H1 (cell line): ENCODE measurements around the gene SPC24. TPM values are rescaled to one million over a fixed set of nuclear protein-coding genes. Genes with fewer than 3 reads are reported as not detected.
A peak's percentile ranks its signal among the peaks of the same experiment; 100 is the strongest.

Experiments used
- CTCF ChIA-PET: fragments of 300-600 bp; sonication (Branson Sonifier 250); formaldehyde crosslinking; loops from one replicate; lab custom pipeline; 2021; ENCODE audit not compliant: partially characterized antibody; lab: Charles Lee
- POLR2A ChIA-PET: fragments of 300-600 bp; sonication (Branson Sonifier 250); formaldehyde crosslinking; loops from one replicate; lab custom pipeline; 2021; ENCODE audit warnings: inconsistent platforms; ENCODE audit not compliant: partially characterized antibody; lab: Charles Lee
- DNase-seq, 2 experiments: peaks; one replicate each; pipeline versions ENCODE4 v3.0.0 to v3.0.0-alpha.2; 2010 to 2022; ENCODE audit warnings: low spot score in 2 of 2, low read depth in 1 of 2, mixed read lengths in 1 of 2
- FAIRE-seq: peaks from 2 replicates; lab custom pipeline; 2011; peaks lifted over from hg19 to GRCh38; lab: Jason Lieb, UNC
- H2AFZ ChIP-seq: 2 replicates; pipeline ENCODE4 v1.8.1; 2012; ENCODE audit warnings: low read length, inconsistent platforms
- H2AK5ac ChIP-seq: 2 replicates; pipeline ENCODE4 v1.6.1; 2013; ENCODE audit warnings: low read depth, low read length
- H2BK120ac ChIP-seq: replicated peaks from 2 replicates; pipeline ENCODE3; 2013; ENCODE audit warnings: low read depth, low read length, inconsistent platforms
- H2BK12ac ChIP-seq: 2 replicates; pipeline ENCODE4 v1.6.1; 2013; ENCODE audit warnings: low read depth, low read length
- H2BK15ac ChIP-seq: 2 replicates; pipeline ENCODE4 v1.6.1; 2013; ENCODE audit warnings: low read length
- H2BK20ac ChIP-seq: 2 replicates; pipeline ENCODE4 v1.6.1; 2013; ENCODE audit warnings: low read length
- H2BK5ac ChIP-seq: 2 replicates; pipeline ENCODE4 v1.6.1; 2013; ENCODE audit warnings: low read depth, low read length
- H3K14ac ChIP-seq: 2 replicates; pipeline ENCODE4 v1.6.1; 2013; ENCODE audit warnings: inconsistent platforms; ENCODE audit not compliant: insufficient read length
- H3K18ac ChIP-seq: 2 replicates; pipeline ENCODE4 v1.6.1; 2013; ENCODE audit warnings: low read length; ENCODE audit errors: extremely low read depth
- H3K23ac ChIP-seq: 2 replicates; pipeline ENCODE4 v1.6.1; 2013; ENCODE audit warnings: inconsistent platforms; ENCODE audit not compliant: insufficient read length
- H3K23me2 ChIP-seq: 2 replicates; pipeline ENCODE4 v1.6.1; 2013; ENCODE audit warnings: low read depth, low read length
- H3K27ac ChIP-seq: 2 replicates; pipeline ENCODE4 v1.6.1; 2011; ENCODE audit warnings: low read depth, low read length, inconsistent platforms
- H3K27me3 ChIP-seq, 4 experiments: replicated peaks in 1 of 4; 1 replicate in 1 of 4; 2 replicates in 3 of 4; pipeline versions ENCODE4 v1.6.1 to v1.8.1; 2011 to 2013; ENCODE audit warnings: low read length in 3 of 4, mild to moderate bottlenecking in 3 of 4, inconsistent platforms in 2 of 4, mixed read lengths in 2 of 4, moderate library complexity in 1 of 4; ENCODE audit not compliant: control insufficient read depth in 3 of 4, insufficient read depth in 3 of 4; ENCODE audit errors: extremely low read depth in 1 of 4
- H3K36me3 ChIP-seq, 4 experiments: 2 replicates each; pipeline versions ENCODE4 v1.6.1 to v1.8.1; 2011 to 2013; ENCODE audit warnings: mild to moderate bottlenecking in 4 of 4, low read length in 3 of 4, moderate library complexity in 2 of 4, control low read depth in 1 of 4, inconsistent platforms in 1 of 4; ENCODE audit not compliant: insufficient read depth in 4 of 4, control insufficient read depth in 2 of 4
- H3K4ac ChIP-seq: replicated peaks from 2 replicates; pipeline ENCODE3; 2013; ENCODE audit warnings: low read length, low read depth, mixed read lengths, inconsistent platforms; ENCODE audit not compliant: insufficient read length
- H3K4me1 ChIP-seq, 4 experiments: replicated peaks in 1 of 4; 1 replicate in 1 of 4; 2 replicates in 3 of 4; pipeline versions ENCODE4 v1.6.1 to v1.8.1; 2011 to 2013; ENCODE audit warnings: low read length in 3 of 4, inconsistent platforms in 2 of 4, mixed read lengths in 1 of 4; ENCODE audit not compliant: insufficient read depth in 4 of 4, control insufficient read depth in 3 of 4
- H3K4me2 ChIP-seq, 2 experiments: 2 replicates each; pipeline versions ENCODE4 v1.6.1 to v1.8.1; 2011 to 2013; ENCODE audit warnings: low read depth in 2 of 2, low read length in 2 of 2, control low read depth in 1 of 2, inconsistent platforms in 1 of 2, mild to moderate bottlenecking in 1 of 2; ENCODE audit not compliant: insufficient read depth in 1 of 2
- H3K4me3 ChIP-seq, 4 experiments: fragments of 200-600, 300-600 bp in 1 of 4; sonication (generic), shearing (Covaris generic), sonication (Bioruptor Twin) in 1 of 4; 2 replicates each; pipeline versions ENCODE4 v1.5.1 to v1.8.1; 2011 to 2016; ENCODE audit warnings: low read length in 4 of 4, low read depth in 3 of 4, control low read depth in 2 of 4, inconsistent platforms in 2 of 4, mild to moderate bottlenecking in 2 of 4, mixed read lengths in 1 of 4, moderate library complexity in 1 of 4; ENCODE audit not compliant: insufficient read depth in 2 of 4; ENCODE audit errors: extremely low read depth in 1 of 4
- H3K56ac ChIP-seq: replicated peaks from 2 replicates; pipeline ENCODE3; 2013; ENCODE audit warnings: low read depth, mild to moderate bottlenecking, mixed read lengths, low read length, inconsistent platforms; ENCODE audit not compliant: insufficient read length
- H3K79me1 ChIP-seq: 2 replicates; pipeline ENCODE4 v1.6.1; 2013; ENCODE audit warnings: low read depth, low read length, control low read depth
- H3K79me2 ChIP-seq, 2 experiments: 2 replicates each; pipeline versions ENCODE4 v1.6.1 to v1.8.1; 2012 to 2013; ENCODE audit warnings: low read length in 2 of 2, mild to moderate bottlenecking in 2 of 2, inconsistent platforms in 1 of 2; ENCODE audit not compliant: insufficient read depth in 2 of 2, control insufficient read depth in 1 of 2
- H3K9ac ChIP-seq, 4 experiments: replicated peaks in 1 of 4; 1 replicate in 1 of 4; 2 replicates in 3 of 4; pipeline versions ENCODE4 v1.6.1 to v1.8.1; 2011 to 2013; ENCODE audit warnings: low read depth in 3 of 4, low read length in 3 of 4, control low read depth in 2 of 4, mild to moderate bottlenecking in 2 of 4, moderate library complexity in 2 of 4, inconsistent platforms in 1 of 4; ENCODE audit errors: extremely low read depth in 1 of 4
- H3K9me3 ChIP-seq, 2 experiments: 2 replicates each; pipeline versions ENCODE4 v1.6.1 to v1.8.1; 2012 to 2013; ENCODE audit warnings: mild to moderate bottlenecking in 2 of 2, moderate library complexity in 2 of 2, control low read depth in 1 of 2, inconsistent platforms in 1 of 2, low read depth in 1 of 2, low read length in 1 of 2, mixed read lengths in 1 of 2; ENCODE audit not compliant: insufficient read depth in 2 of 2
- H4K20me1 ChIP-seq, 2 experiments: replicated peaks in 1 of 2; 2 replicates each; pipeline versions ENCODE3 to v1.8.1; 2011 to 2013; ENCODE audit warnings: inconsistent platforms in 2 of 2, low read length in 2 of 2, mild to moderate bottlenecking in 1 of 2; ENCODE audit not compliant: insufficient read depth in 2 of 2, control insufficient read depth in 1 of 2
- H4K5ac ChIP-seq: 2 replicates; pipeline ENCODE4 v1.6.1; 2013; ENCODE audit warnings: low read length, low read depth, mixed read lengths, inconsistent platforms; ENCODE audit not compliant: insufficient read length
- H4K8ac ChIP-seq: 2 replicates; pipeline ENCODE4 v1.8.0; 2013; ENCODE audit warnings: mild to moderate bottlenecking, moderate library complexity, low read length, inconsistent platforms; ENCODE audit not compliant: insufficient read depth; ENCODE audit errors: extremely low read depth
- H4K91ac ChIP-seq: replicated peaks from 2 replicates; pipeline ENCODE3; 2013; ENCODE audit warnings: low read length, mixed read lengths, inconsistent platforms; ENCODE audit not compliant: insufficient read length
- BRCA1 ChIP-seq: IDR thresholded peaks from 2 replicates; pipeline ENCODE4 v1.6.1; 2012; ENCODE audit warnings: low read depth, low read length, improper control_type of control experiment
- CEBPB ChIP-seq: IDR thresholded peaks from 2 replicates; pipeline ENCODE4 v1.6.1; 2012; ENCODE audit warnings: low read depth, low read length
- CTBP2 ChIP-seq: IDR thresholded peaks from 2 replicates; pipeline ENCODE4 v1.7.0; 2011; ENCODE audit warnings: borderline replicate concordance, mild to moderate bottlenecking, moderate library complexity, mixed read lengths, low read length; ENCODE audit not compliant: insufficient read depth, insufficient read length
- EGR1 ChIP-seq: IDR thresholded peaks from 2 replicates; pipeline ENCODE4 v1.6.1; 2011; ENCODE audit warnings: low read depth, low read length, borderline replicate concordance
- EZH2 ChIP-seq: fragments of 200-600 bp; sonication (generic); IDR thresholded peaks from 2 replicates; pipeline ENCODE4 v1.7.1; 2012; ENCODE audit warnings: low read depth, mild to moderate bottlenecking, moderate library complexity, low read length, inconsistent platforms; ENCODE audit not compliant: severe bottlenecking
- POLR2AphosphoS5 ChIP-seq: IDR thresholded peaks from 2 replicates; pipeline ENCODE4 v1.6.1; 2011; ENCODE audit warnings: low read depth, low read length
- RAD21 ChIP-seq, 2 experiments: IDR thresholded peaks in 1 of 2; conservative IDR thresholded peaks in 1 of 2; 2 replicates each; pipeline ENCODE4 v1.6.1; 2011; ENCODE audit warnings: low read depth in 2 of 2, low read length in 2 of 2, improper control_type of control experiment in 1 of 2, inconsistent platforms in 1 of 2, mild to moderate bottlenecking in 1 of 2, moderate library complexity in 1 of 2
- RNF2 ChIP-seq: fragments of 200-900, 300-1000 bp; sonication (generic); IDR thresholded peaks from 2 replicates; pipeline ENCODE4 v1.7.1; 2016; ENCODE audit warnings: borderline replicate concordance, low read depth, mild to moderate bottlenecking, antibody characterized with exemption, low read length; ENCODE audit not compliant: poor library complexity, severe bottlenecking; ENCODE audit errors: missing control alignments
- RXRA ChIP-seq: IDR thresholded peaks from 2 replicates; pipeline ENCODE4 v1.6.1; 2011; ENCODE audit warnings: low read depth, mild to moderate bottlenecking, low read length, moderate library complexity; ENCODE audit not compliant: insufficient read depth
- SIN3A ChIP-seq, 2 experiments: IDR thresholded peaks in 1 of 2; conservative IDR thresholded peaks in 1 of 2; 2 replicates each; pipeline ENCODE4 v1.6.1; 2011 to 2012; ENCODE audit warnings: low read length in 2 of 2, improper control_type of control experiment in 1 of 2, low read depth in 1 of 2, mild to moderate bottlenecking in 1 of 2
- SP1 ChIP-seq: IDR thresholded peaks from 2 replicates; pipeline ENCODE4 v1.6.1; 2011; ENCODE audit warnings: low read depth, low read length
- TAF1 ChIP-seq: IDR thresholded peaks from 2 replicates; pipeline ENCODE4 v1.6.1; 2011; ENCODE audit warnings: mild to moderate bottlenecking, low read depth, low read length
- ZNF274 ChIP-seq: IDR thresholded peaks from 2 replicates; pipeline ENCODE4 v1.7.0; 2012; ENCODE audit warnings: low read length, borderline replicate concordance; ENCODE audit errors: extremely low read depth
- WGBS, 2 experiments: shearing (Covaris generic) in 1 of 2; methylation state at CpG; one replicate each; pipeline versions ENCODE4 v1.1.6 to v1.1.7; 2013 to 2015; ENCODE audit warnings: low lambda C conversion rate in 2 of 2, mixed read lengths in 2 of 2, inconsistent platforms in 1 of 2, low coverage in 1 of 2, missing lambda C conversion rate in 1 of 2; ENCODE audit not compliant: insufficient replicate concordance in 2 of 2, insufficient coverage in 1 of 2, insufficient read length in 1 of 2; ENCODE audit errors: extremely low coverage in 1 of 2, missing lambda C conversion rate in 1 of 2; 5-methylcytosine and 5-hydroxymethylcytosine counted together
- polyA plus RNA-seq, 7 experiments: library from polyadenylated mRNA; depleted of rRNA in 3 of 7; stranded (reverse) in 5 of 7; unstranded in 2 of 7; fragments of >200 nt in 5 of 7; fragments of 200-250 nt in 2 of 7; gene quantifications; 1 replicate in 5 of 7; 2 replicates in 1 of 7; 4 replicates in 1 of 7; pipeline versions ENCODE4 v1.2.1 to v1.2.3, GENCODE V29; 2011 to 2013; ENCODE audit warnings: missing spikeins in 2 of 7, mixed read lengths in 2 of 7
- total RNA-seq: library from RNA; stranded (reverse); fragmentation: NEBNext Ultra II Directional; extraction: Animal tissue kit (Norgen Biotek cat#: 25700); gene quantifications from 2 replicates; pipeline ENCODE4 v1.2.1, GENCODE V29; 2021

SPC24 gene
- total and polyA plus RNA-seq, 2 of the 8 experiments (the other 6 are each of a cell fraction or from before 2014, with no cell fraction given), result 17.7 to 42.4 TPM

GRCh38 chr19:11201791-11202190 lies 46.2 kb upstream of the SPC24 start:
- Histone ChIP-seq H3K56ac (no peak overlapping the region), H4K91ac (peak overlapping the region; percentile 65), H2BK120ac (no peak overlapping the region), H2AFZ (no peak overlapping the region), H4K5ac (no peak overlapping the region), H2AK5ac (no peak overlapping the region), H2BK12ac (no peak overlapping the region), H3K4me3 (no peak overlapping the region), H3K9me3 (no peaks in the 10 kb centered on the region), H3K4me1 (no peaks in the 10 kb centered on the region; a peak in 2 of 7 replicates), H3K79me1 (no peaks in the 10 kb centered on the region), H4K20me1 (peaks cover 0 to 1% of the 10 kb centered on the region in 2 experiments), H3K14ac (no peak overlapping the region), H3K4me2 (no peak overlapping the region), H3K4ac (no peak overlapping the region), H3K27ac (no peak overlapping the region), H3K27me3 (no peaks in the 10 kb centered on the region), H3K18ac (no peak overlapping the region), H3K23ac (no peak overlapping the region), H3K9ac (no peak overlapping the region), H3K79me2 (no peaks in the 10 kb centered on the region), H4K8ac (no peak overlapping the region), H3K23me2 (peaks cover 6% of the 10 kb centered on the region; the same call in 1 of the 2 replicates), H2BK15ac (no peak overlapping the region), H3K36me3 (peaks cover 0 to 3% (median 0%) of the 10 kb centered on the region in 4 experiments; a peak in 1 of 8 replicates), H2BK5ac (no peak overlapping the region), H2BK20ac (no peak overlapping the region)
- ChIA-PET POLR2A (interaction anchor here (1.1 kb wide), 1 partner anchor 63 kb away, joined by 3 read pairs; no protein-coding TSS in a partner anchor), CTCF (interaction anchor here (0.9 to 1.2 kb wide), 3 partner anchors 63 to 75 kb away, joined by 3 to 6 read pairs (median 4); no protein-coding TSS in a partner anchor)
- 90% methylated on average over 21 of the region's 24 CpGs; no CpG with 5 or more reads in 1 of the 2 experiments for WGBS, 2 experiments
- FAIRE-seq (no peak), DNase-seq (no peak)
- TF ChIP-seq EZH2, result no peak
- no peak for TF ChIP-seq ZNF274
- TF ChIP-seq RAD21 (IDR thresholded peaks at IDR 0.05 in 1 of 2, conservative IDR thresholded peaks at IDR 0.05 in 1 of 2; ENCODE audit: low read depth in 2 of 2, low read length in 2 of 2), result no peak
- no peak for TF ChIP-seq CTBP2
- TF ChIP-seq SP1, result no peak
- TF ChIP-seq POLR2AphosphoS5, result no peak
- no peak for TF ChIP-seq RNF2
- TF ChIP-seq EGR1, result no peak
- TF ChIP-seq RXRA, result no peak
- no peak for TF ChIP-seq TAF1
- no peak for TF ChIP-seq SIN3A (conservative IDR thresholded peaks at IDR 0.05 in 1 of 2, IDR thresholded peaks at IDR 0.05 in 1 of 2; ENCODE audit: low read depth in 1 of 2, low read length in 2 of 2)
- no peak for TF ChIP-seq CEBPB
- TF ChIP-seq BRCA1, result no peak
